Adipocyte (in vitro differentiated cells): ENCODE results near the gene HSPA1B.

Experiments used
- DNase-seq: peaks from one replicate; pipeline ENCODE4 v3.0.0-alpha.2; 2015; ENCODE audit warnings: low read depth
- H3K27me3 ChIP-seq: replicated peaks from 2 replicates; pipeline ENCODE4 v1.7.0; 2013; ENCODE audit warnings: mild to moderate bottlenecking, low read length, moderate library complexity; ENCODE audit not compliant: control insufficient read depth, insufficient read depth
- H3K36me3 ChIP-seq: 2 replicates; pipeline ENCODE4 v1.7.0; 2013; ENCODE audit warnings: low read length, mild to moderate bottlenecking, moderate library complexity; ENCODE audit not compliant: control insufficient read depth, insufficient read depth, severe bottlenecking
- H3K4me1 ChIP-seq: 2 replicates; pipeline ENCODE4 v1.7.0; 2013; ENCODE audit warnings: mild to moderate bottlenecking, low read length, moderate library complexity; ENCODE audit not compliant: control insufficient read depth, insufficient read depth
- H3K4me3 ChIP-seq: 2 replicates; pipeline ENCODE4 v1.7.0; 2013; ENCODE audit warnings: mild to moderate bottlenecking, low read length, moderate library complexity
- H3K9ac ChIP-seq: 2 replicates; pipeline ENCODE4 v1.7.0; 2013; ENCODE audit warnings: mild to moderate bottlenecking, low read length, moderate library complexity
- H3K9me3 ChIP-seq: 2 replicates; pipeline ENCODE4 v1.7.0; 2013; ENCODE audit warnings: mild to moderate bottlenecking, low read length, moderate library complexity; ENCODE audit not compliant: control insufficient read depth

HSPA1B gene

DNA sequence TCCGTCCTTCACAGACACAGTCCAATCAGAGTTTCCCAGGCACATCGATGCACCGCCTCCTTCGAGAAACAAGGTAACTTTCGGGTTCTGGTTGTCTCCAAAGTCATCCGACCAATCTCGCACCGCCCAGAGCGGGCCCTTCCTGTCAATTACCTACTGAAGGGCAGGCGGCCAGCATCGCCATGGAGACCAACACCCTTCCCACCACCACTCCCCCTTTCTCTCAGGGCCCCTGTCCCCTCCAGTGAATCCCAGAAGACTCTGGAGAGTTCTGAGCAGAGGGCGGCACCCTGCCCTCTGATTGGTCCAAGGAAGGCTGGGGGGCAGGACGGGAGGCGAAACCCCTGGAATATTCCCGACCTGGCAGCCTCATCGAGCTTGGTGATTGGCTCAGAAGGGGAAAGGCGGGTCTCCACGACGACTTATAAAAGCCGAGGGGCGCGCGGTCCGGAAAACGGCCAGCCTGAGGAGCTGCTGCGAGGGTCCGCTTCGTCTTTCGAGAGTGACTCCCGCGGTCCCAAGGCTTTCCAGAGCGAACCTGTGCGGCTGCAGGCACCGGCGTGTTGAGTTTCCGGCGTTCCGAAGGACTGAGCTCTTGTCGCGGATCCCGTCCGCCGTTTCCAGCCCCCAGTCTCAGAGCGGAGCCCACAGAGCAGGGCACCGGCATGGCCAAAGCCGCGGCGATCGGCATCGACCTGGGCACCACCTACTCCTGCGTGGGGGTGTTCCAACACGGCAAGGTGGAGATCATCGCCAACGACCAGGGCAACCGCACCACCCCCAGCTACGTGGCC lies at the start of gene HSPA1B:
Gene HSPA1B, plus strand, starts transcription at position 453 of the 794 bp plus-strand sequence. Its CDS starts 213 bp downstream, at position 666.
- DNase-seq: peak; percentile 99
- no peaks in the 10 kb centered on the region for H3K36me3 ChIP-seq
- H3K27me3 ChIP-seq: no peaks in the 10 kb centered on the region

DNA sequence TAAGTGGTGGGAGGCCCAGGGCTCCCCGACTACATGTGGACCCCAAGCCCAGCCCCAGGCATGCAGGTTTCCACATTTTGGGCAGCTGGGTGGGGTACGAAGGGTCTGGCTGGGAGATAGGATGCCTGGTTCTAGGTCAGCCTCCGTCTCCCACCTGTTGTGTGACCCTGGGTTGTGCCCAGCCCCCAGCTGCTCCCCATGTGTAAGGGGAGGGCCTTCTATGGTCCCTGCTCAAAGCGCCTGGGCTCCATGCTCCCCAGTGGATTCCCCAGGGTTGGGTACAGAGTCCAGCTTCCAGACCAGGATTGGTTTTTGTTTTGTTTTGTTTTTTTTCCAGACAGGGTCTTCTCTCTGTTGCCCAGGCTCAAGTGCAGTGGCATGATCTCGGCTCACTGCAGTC lies 49.3 kb upstream of the HSPA1B start:
- DNase-seq: no peak
- peaks cover 54% of the 10 kb centered on the region for H3K36me3 ChIP-seq
- H3K9me3 ChIP-seq: no peaks in the 10 kb centered on the region
- H3K4me3 ChIP-seq: no peak overlapping the region
- H3K27me3 ChIP-seq: no peaks in the 10 kb centered on the region
- H3K9ac ChIP-seq: no peak overlapping the region
- H3K4me1 ChIP-seq: peaks cover 8% of the 10 kb centered on the region

More for the DNA sequence above, at the start of gene HSPA1B:
- peaks cover 25% of the 10 kb centered on the region for H3K4me1 ChIP-seq
- H3K9ac ChIP-seq: peak within 1 kb of the TSS; percentile 93
- H3K4me3 ChIP-seq: peak within 1 kb of the TSS; percentile 91
- no peaks in the 10 kb centered on the region for H3K9me3 ChIP-seq

DNA sequence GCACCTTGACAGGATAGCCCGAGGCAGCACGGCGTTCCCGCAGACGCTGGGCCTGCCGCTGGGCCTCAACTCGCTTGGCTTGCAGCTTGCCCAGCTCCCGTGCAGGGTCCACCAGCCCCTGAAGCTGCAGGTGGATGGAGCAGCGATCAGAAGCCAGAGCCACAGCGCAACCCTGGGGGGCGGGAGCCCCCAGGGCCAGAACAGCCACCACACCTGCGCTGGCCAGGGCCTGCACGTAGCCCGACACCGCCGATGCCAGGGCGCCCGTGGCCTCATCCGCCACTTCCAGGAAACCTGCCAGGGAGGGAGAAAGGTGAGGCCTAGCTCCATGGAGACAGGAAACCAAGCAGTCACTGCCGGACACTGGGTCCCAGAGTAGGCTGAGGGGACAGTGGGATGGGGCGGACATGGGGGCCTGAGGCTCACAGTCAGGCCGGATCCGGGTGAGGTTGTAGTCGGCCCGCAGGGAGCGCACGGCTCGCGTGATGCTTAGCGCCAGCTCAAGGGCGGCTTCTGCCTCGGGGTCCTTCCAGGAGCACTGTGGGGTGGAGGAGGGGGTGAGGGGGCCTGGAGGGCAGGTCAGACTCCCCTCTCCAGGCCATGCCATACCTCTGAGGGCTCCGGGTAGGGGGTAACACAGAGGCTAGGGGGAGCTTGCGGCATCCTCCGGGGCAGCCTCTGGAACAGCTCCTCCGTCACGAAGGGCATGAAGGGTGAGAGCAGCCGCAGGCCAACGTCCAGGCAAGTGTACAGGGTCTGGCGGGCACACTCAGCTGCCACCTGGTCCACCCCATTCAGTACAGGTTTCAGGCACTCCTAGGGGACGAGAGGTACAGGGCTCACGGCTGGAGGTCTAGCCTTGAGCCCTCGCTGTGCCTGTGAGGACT lies 48.3 kb upstream of the HSPA1B start:
- H3K36me3 ChIP-seq: peaks cover 64% of the 10 kb centered on the region

DNA sequence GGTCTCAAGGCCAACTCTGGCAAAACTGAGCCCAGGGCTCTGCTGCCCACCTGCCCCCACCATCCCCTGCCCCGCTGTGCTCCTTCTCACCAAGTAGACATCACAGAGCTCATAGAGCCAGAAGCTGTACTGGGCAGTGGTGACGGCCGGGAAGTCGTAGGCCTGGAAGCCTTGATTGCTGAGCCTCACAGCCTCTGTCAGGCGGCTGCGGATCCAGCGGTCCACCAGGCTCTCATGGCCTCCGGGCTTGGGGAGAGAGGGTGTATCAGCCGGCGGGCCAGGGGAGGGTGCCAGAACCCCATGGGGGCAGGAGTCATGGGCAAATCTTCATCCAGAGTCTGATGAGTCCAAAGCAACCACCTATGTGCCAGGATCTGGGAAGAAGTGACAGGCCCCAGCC lies 47.6 kb upstream of the HSPA1B start:
- Histone ChIP-seq H3K4me1 (peaks cover 8% of the 10 kb centered on the region), H3K36me3 (peaks cover 71% of the 10 kb centered on the region), H3K4me3 (no peak overlapping the region), H3K9me3 (no peaks in the 10 kb centered on the region), H3K27me3 (no peaks in the 10 kb centered on the region), H3K9ac (no peak overlapping the region)
- DNase-seq: no peak

More for the DNA sequence above, 48.3 kb upstream of the HSPA1B start:
- no peak overlapping the region for H3K4me3 ChIP-seq
- H3K9ac ChIP-seq: no peak overlapping the region
- DNase-seq: no peak
- H3K27me3 ChIP-seq: no peaks in the 10 kb centered on the region
- H3K4me1 ChIP-seq: peaks cover 8% of the 10 kb centered on the region
- H3K9me3 ChIP-seq: no peaks in the 10 kb centered on the region

DNA sequence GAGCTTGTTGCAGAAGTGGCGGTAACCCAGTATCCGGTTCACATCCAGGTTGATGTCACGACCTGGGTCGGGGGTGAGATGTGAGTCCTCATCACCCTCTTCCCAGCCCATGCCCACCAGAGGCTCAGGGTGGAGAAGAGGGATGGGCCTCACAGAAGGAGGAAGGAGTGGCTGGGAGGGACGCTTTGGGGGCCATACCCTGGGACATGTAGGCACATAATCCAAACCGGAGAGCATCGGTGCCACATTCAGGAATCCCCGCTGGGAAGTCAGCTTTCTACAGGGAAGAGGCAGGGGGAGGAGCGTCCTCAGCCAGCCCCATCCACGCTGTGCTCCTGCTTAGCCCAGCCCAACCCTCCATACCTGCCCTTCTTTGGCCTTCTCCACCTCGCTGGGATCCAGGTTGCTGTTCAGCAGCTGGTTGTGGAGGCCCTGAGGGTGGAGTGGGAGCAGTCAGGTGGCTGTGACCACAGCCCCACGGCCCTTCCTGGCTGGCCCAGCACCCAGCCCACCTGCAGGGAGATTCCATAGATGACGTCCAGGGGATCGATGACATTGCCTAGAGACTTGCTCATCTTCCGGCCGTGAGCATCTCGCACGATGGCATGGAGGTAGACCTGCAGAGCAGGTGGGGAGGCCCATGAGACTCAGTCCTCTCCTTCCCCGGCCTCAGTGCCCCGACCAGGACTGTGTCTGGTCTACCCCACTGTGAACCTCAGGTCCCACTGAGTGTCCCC lies 46.9 kb upstream of the HSPA1B start:
- no peak for DNase-seq
- no peak overlapping the region for H3K9ac ChIP-seq
- no peaks in the 10 kb centered on the region for H3K27me3 ChIP-seq
- H3K9me3 ChIP-seq: no peaks in the 10 kb centered on the region
- peaks cover 8% of the 10 kb centered on the region for H3K4me1 ChIP-seq
- H3K4me3 ChIP-seq: no peak overlapping the region
- peaks cover 78% of the 10 kb centered on the region for H3K36me3 ChIP-seq

DNA sequence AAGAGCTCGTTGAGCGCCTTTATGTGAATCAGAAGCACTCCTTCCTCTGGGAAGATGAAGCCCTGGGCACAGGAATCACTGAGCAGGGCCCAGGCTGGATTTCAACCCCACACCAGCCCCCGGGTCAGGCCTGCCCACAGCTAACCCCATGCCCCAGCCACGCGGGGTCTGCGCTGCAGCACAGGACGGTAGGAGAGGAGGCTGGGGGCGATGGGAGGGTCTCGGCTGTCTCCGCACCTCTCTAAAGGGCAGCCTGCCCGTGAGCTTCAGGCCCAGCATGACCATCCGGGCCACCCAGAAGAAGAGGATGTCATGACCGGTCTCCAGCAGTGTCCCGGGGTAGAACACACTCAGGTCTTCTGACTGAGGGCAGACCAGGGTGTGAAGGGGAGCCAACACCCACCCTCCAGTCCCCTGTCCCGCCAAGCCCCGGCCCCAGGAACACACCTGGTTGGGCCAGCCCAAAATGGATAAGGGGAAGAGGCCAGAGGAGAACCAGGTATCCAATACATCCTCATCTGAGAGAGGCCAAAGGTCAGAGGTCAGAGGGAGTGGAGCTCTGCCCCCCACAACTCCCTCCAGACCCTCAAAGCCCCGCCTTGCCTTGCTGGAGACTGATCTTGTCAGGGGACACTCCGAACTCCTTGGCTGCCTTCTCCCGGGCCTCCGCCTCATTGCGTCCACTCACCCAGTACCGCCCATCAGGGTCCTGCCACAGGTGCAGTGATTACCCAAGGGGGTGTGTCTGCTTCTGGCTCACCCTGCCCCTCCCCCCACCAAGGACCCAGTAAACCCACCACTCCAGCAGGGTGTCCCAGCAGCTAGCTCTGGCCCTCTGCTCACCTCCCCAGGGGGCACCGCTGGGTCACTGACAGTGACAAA lies 46.1 kb upstream of the HSPA1B start:
- Histone ChIP-seq H3K27me3 (no peaks in the 10 kb centered on the region), H3K9ac (no peak overlapping the region), H3K4me1 (peaks cover 8% of the 10 kb centered on the region), H3K36me3 (peaks cover 79% of the 10 kb centered on the region), H3K9me3 (no peaks in the 10 kb centered on the region), H3K4me3 (no peak overlapping the region)
- no peak for DNase-seq

DNA sequence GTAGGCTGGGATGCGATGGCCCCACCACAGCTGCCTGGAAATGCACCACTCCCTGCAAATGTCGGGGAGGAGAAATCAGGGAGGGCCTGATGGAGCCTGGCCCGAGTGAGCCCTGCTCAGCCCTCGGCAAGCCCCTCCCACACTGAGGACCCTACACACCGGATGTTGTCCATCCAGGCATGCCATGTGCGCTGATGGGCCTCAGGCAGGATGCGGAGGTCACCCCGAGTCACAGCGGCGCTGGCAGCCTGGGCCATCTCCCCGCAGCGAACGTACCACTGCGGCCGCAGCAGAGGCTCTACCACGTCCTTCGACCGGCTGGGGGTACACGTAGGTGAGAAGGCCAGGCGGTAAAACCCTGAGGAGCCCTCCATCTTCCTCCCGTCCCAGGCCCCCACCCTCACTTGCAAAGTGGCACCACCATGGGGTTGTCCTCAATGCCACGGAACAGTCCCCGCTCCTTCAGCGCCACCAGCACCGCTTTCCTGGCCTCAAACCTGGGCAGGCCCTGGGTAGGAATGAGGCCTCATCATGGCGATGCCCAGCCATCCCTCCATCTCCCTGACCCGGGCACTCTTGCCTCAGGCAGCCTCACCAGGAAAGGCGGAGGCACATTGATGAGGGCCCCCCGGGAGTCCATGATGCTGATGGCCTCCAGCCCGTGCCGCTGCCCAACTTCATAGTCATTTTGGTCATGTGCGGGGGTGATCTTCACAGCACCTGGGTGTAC lies 45.2 kb upstream of the HSPA1B start:
- Histone ChIP-seq H3K27me3 (no peaks in the 10 kb centered on the region), H3K4me3 (no peak overlapping the region), H3K4me1 (peaks cover 2% of the 10 kb centered on the region), H3K36me3 (peaks cover 79% of the 10 kb centered on the region), H3K9ac (no peak overlapping the region), H3K9me3 (no peaks in the 10 kb centered on the region)
- DNase-seq: no peak

DNA sequence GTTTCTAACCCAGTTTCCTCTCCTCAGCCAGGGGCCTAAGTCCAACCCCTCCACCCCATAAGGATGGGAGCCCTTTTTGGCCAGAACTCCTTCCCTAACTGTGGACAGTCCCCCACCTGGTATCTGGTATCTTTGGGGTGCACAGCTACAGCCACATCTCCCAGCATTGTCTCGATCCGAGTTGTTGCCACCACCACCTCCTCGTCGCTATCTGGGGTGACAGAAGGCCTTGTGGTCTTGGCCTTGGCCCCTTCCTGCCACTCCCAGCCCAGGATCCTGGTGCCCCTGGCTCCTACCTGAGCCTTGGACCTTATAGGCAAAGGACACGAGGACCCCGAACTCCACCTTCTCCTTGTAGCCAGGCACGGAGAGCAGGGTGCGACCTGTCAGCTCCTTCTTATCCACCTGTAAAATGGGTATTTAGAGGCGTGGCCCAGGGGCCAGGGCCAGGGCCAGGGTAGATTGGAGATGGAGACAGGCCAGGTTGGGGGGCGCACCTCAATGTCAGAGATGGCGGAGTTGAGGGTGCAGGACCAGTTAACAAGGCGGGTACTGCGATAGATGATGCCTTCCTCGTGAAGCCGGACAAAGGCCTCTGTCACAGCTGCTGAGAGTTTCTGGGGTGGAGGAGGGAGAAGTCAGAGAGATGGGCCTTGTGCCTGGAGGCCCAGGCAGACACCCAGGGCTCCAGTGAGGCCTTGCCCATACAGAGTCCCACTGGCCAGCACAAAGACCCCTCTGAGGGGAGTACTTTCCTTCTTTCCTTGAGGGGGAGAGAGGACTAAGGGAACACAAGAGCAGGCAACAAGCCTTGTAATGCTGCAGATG lies 43.2 kb upstream of the HSPA1B start:
- Histone ChIP-seq H3K9ac (no peak overlapping the region), H3K4me1 (no peaks in the 10 kb centered on the region), H3K9me3 (no peaks in the 10 kb centered on the region), H3K36me3 (peaks cover 72% of the 10 kb centered on the region), H3K27me3 (no peaks in the 10 kb centered on the region), H3K4me3 (no peak overlapping the region)
- no peak for DNase-seq

DNA sequence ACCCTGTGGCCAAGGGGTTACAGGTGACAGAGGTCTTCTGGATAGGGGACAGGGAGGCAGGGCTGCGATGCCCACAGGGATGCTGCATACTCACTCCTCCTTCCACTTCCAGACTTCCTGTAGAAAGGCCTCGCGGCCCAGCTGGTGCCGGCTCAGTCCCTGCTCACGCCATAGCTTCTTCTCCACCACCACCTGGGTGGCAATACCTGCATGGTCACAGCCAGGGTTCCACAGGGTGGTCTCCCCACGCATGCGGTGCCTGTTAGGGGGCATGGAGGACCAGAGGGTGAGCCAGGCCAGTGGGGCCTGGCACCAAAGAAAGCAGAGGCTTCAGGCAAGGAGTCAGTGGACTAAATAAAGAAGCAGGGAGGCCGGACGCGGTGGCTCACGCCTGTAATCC lies 42.1 kb upstream of the HSPA1B start:
- H3K9ac ChIP-seq: no peak overlapping the region
- no peaks in the 10 kb centered on the region for H3K4me1 ChIP-seq
- peaks cover 65% of the 10 kb centered on the region for H3K36me3 ChIP-seq
- H3K9me3 ChIP-seq: no peaks in the 10 kb centered on the region
- DNase-seq: no peak
- H3K4me3 ChIP-seq: no peak overlapping the region
- no peaks in the 10 kb centered on the region for H3K27me3 ChIP-seq
